ENCODE results near the gene OR10H4.
A peak's percentile ranks its signal among the peaks of the same experiment; 100 is the strongest.
"Not testable (repeated sequence)": the region's sequence is repeated elsewhere in the genome, so short reads cannot be mapped to it uniquely, and the experiment has no call there.

OR10H4 gene

GRCh38 chr19:15948223-15949058 is at the start of gene OR10H4:
TSS of gene OR10H4 (plus strand) at chr19:15949008. CDS start at chr19:15949008, 0 bp downstream.
- Mint-ChIP-seq H3K4me3 (no peak within 1 kb of the TSS), H3K9me3 (peaks cover 20 to 21% of the 10 kb centered on the region in 2 donors), H3K4me1 (no peaks in the 10 kb centered on the region), H3K27me3 (peaks cover 30% of the 10 kb centered on the region), H3K27ac (no peak within 1 kb of the TSS)
- DNase-seq (no peak), ATAC-seq (no peak)

- peaks cover 18% of the 10 kb centered on the region for H3K27me3 Mint-ChIP-seq
- not testable (repeated sequence) for DNase-seq, ATAC-seq, H3K4me1 Mint-ChIP-seq, H3K9me3 Mint-ChIP-seq, H3K27ac Mint-ChIP-seq
- H3K4me3 Mint-ChIP-seq, result peak overlapping the region; percentile 48 to 71
Observed at GRCh38 chr19:15899561-15899960, 49.2 kb upstream of the OR10H4 start.

DNA sequence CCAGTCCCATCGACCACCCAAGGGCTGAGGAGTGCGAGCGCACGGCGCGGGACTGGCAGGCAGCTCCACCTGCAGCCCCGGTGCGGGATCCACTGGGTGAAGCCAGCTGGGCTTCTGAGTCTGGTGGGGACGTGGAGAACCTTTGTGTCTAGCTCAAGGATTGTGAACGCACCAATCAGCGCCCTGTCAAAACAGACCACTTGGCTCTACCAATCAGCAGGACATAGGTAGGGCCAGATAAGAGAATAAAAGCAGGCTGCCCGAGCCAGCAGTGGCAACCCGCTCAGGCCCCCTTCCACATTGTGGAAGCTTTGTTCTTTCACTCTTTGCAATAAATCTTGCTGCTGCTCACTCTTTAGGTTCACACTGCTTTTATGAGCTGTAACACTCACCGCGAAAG is 48.8 kb upstream of the OR10H4 start:
- peak in 1 of 2 donors; percentile 12 for DNase-seq
- Mint-ChIP-seq H3K4me3 (peak overlapping the region; percentile 71 to 80), H3K27ac (peak overlapping the region in 1 of 2 donors; percentile 49), H3K27me3 (peaks cover 18% of the 10 kb centered on the region)
- ATAC-seq, H3K4me1 Mint-ChIP-seq, H3K9me3 Mint-ChIP-seq: not testable (repeated sequence)

GRCh38 chr19:15900504-15900903 is 48.3 kb upstream of the OR10H4 start:
- Mint-ChIP-seq H3K4me1 (peaks cover 7% of the 10 kb centered on the region), H3K9me3 (no peaks in the 10 kb centered on the region), H3K27ac (peak overlapping the region in 1 of 2 donors; percentile 49), H3K4me3 (peak overlapping the region; percentile 71 to 80), H3K27me3 (peaks cover 18% of the 10 kb centered on the region)
- DNase-seq (no peak), ATAC-seq (no peak)

DNA sequence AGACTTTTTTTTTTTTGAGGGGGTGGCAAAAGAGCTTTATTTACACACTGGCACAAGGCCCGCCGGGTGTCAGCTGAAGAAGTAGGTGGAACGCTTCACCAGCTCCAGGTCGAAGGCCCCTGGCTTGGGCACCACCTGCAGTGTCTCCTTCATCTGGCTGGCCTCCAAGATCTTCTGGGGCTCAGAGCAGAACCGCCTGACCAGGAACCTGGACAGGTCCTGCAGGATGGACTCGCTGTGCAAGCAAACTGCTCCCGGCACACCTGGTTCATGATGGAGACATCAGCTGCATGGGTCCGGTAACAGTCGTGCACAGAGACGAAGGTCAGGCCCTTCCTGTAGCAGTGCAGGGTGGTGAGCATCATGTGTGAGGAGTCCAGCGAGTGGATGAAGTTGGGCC is 46.6 kb upstream of the OR10H4 start:
- Mint-ChIP-seq H3K27me3 (peaks cover 31% of the 10 kb centered on the region), H3K27ac (no peak overlapping the region), H3K4me1 (peaks cover 7% of the 10 kb centered on the region), H3K4me3 (no peak overlapping the region), H3K9me3 (no peaks in the 10 kb centered on the region)
- DNase-seq (no peak), ATAC-seq (no peak)

DNA sequence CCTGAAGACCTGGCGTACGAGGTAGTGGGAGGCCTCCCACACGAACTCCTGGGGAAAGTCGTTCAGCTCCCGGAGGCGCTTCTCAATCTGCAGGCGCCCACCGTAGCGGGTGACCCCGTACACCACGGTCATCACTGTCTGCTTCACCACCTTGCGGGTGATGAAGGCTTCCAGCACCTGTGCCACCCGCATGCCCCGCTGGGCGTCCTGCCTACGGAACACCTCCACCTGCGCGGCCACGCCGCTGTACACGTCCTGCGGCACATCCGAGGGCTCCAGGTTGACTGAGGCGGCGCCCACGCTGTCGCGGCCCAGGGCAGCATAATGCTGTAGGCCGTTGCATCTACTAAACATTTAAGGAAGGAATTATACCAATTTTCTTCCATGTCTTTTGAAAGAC is 45.9 kb upstream of the OR10H4 start:
- H3K4me1 Mint-ChIP-seq, H3K4me3 Mint-ChIP-seq, H3K9me3 Mint-ChIP-seq, DNase-seq, H3K27ac Mint-ChIP-seq, ATAC-seq: not testable (repeated sequence)
- H3K27me3 Mint-ChIP-seq, result peaks cover 36% of the 10 kb centered on the region

- no peak overlapping the region for H3K4me3 Mint-ChIP-seq
- DNase-seq (no peak), ATAC-seq (no peak)
- H3K27me3 Mint-ChIP-seq, result peaks cover 36% of the 10 kb centered on the region
- no peaks in the 10 kb centered on the region for H3K9me3 Mint-ChIP-seq
- peaks cover 5% of the 10 kb centered on the region for H3K4me1 Mint-ChIP-seq
- H3K27ac Mint-ChIP-seq, result no peak overlapping the region
Observed at GRCh38 chr19:15905026-15905425, 43.8 kb upstream of the OR10H4 start.

- Mint-ChIP-seq H3K27ac (no peak overlapping the region), H3K4me1 (peaks cover 10% of the 10 kb centered on the region), H3K4me3 (peak overlapping the region; percentile 58 to 60), H3K9me3 (peaks cover 5 to 11% of the 10 kb centered on the region in 2 donors), H3K27me3 (peaks cover 64% of the 10 kb centered on the region)
- ATAC-seq (no peak), DNase-seq (no peak)
Observed at GRCh38 chr19:15911599-15912235, 37.1 kb upstream of the OR10H4 start.

DNA sequence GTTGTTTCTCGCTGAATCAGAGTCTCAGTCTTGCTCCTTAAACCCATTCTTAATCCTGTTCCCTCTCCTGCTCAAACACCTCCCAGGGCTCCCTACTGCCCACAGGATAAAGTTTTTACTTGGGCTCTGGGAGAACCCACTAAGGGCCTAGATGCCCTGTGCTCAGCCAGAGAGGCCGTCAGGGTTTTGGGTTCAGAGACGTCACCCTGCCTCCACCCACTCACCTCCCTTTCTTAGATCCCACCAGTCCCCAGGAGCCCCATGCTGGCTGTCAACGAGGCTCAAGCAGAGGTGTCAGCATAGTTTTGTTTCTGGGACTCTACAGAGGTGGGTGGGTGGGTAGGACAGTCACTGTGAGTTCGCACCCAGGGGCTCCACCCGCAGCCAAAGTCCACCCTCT is 35.4 kb upstream of the OR10H4 start:
- no peak for DNase-seq
- Mint-ChIP-seq H3K4me1 (peaks cover 10% of the 10 kb centered on the region), H3K27ac (no peak overlapping the region), H3K27me3 (peaks cover 55% of the 10 kb centered on the region), H3K9me3 (peaks cover 5 to 11% of the 10 kb centered on the region in 2 donors), H3K4me3 (no peak overlapping the region)
- no peak for ATAC-seq

DNA sequence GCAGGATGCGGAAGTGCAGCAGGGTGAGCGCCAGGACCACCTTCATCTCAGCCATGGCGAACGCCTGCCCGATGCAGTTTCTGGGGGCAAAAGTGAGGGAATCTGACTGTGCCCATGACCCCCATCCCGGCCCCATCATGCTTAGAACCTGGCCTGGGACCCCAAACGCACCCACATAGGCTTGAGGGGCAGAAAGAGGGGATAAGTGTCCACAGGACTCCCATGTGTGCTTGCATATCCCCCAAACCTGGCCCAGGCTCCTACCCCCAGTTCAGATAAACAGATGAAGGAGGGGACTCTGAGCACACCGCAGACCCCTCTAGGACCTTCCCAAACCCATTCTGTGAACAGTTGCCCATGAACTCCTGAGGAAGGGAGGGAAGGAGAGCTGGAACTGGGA is 35.0 kb upstream of the OR10H4 start:
- H3K4me3 Mint-ChIP-seq, result no peak overlapping the region
- DNase-seq (no peak), ATAC-seq (no peak)
- peaks cover 5 to 11% of the 10 kb centered on the region in 2 donors for H3K9me3 Mint-ChIP-seq
- peaks cover 10% of the 10 kb centered on the region for H3K4me1 Mint-ChIP-seq
- peaks cover 55% of the 10 kb centered on the region for H3K27me3 Mint-ChIP-seq
- H3K27ac Mint-ChIP-seq, result no peak overlapping the region

GRCh38 chr19:15915109-15915508 is 33.7 kb upstream of the OR10H4 start:
- peaks cover 52% of the 10 kb centered on the region for H3K27me3 Mint-ChIP-seq
- no peak overlapping the region for H3K4me3 Mint-ChIP-seq
- peaks cover 5 to 11% of the 10 kb centered on the region in 2 donors for H3K9me3 Mint-ChIP-seq
- DNase-seq (no peak), ATAC-seq (no peak)
- peaks cover 10% of the 10 kb centered on the region for H3K4me1 Mint-ChIP-seq
- H3K27ac Mint-ChIP-seq, result no peak overlapping the region

GRCh38 chr19:15919243-15919642 is 29.6 kb upstream of the OR10H4 start:
- Mint-ChIP-seq H3K4me3 (no peak overlapping the region), H3K4me1 (no peaks in the 10 kb centered on the region), H3K27ac (no peak overlapping the region), H3K9me3 (peaks cover 5 to 10% of the 10 kb centered on the region in 2 donors), H3K27me3 (peaks cover 14% of the 10 kb centered on the region)
- DNase-seq, result no peak
- ATAC-seq, result no peak

GRCh38 chr19:15922021-15922420 is 26.8 kb upstream of the OR10H4 start:
- no peaks in the 10 kb centered on the region for H3K9me3 Mint-ChIP-seq
- H3K4me1 Mint-ChIP-seq, result no peaks in the 10 kb centered on the region
- H3K4me3 Mint-ChIP-seq, result no peak overlapping the region
- DNase-seq (no peak), ATAC-seq (no peak)
- peaks cover 17% of the 10 kb centered on the region for H3K27me3 Mint-ChIP-seq
- H3K27ac Mint-ChIP-seq, result no peak overlapping the region

GRCh38 chr19:15923702-15924101 is 25.1 kb upstream of the OR10H4 start:
- Mint-ChIP-seq H3K9me3 (no peaks in the 10 kb centered on the region), H3K4me3 (no peak overlapping the region), H3K27ac (no peak overlapping the region), H3K4me1 (no peaks in the 10 kb centered on the region), H3K27me3 (peaks cover 23% of the 10 kb centered on the region)
- DNase-seq (no peak), ATAC-seq (no peak)

DNA sequence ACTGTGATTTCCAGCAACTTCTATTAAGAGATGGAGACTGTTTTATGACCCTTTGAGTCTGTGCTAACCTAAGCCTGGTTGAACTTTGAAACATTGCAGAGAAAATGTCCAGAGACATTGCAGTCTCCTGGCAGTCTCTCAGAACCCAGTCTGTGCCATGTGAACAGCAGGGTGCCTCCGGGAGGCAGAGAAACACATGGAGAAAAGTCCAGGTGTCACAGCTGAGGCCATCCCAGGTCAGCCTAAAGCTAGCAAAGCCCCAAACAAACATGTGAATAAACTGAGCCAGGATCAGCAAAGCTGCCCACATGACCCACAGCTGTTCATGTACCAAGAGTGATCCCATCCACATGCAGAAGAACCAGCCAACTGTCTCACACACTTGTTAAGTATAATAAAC is 22.3 kb upstream of the OR10H4 start:
- no peak for ATAC-seq
- DNase-seq, result no peak
- Mint-ChIP-seq H3K27ac (no peak overlapping the region), H3K27me3 (peaks cover 50% of the 10 kb centered on the region), H3K4me3 (no peak overlapping the region), H3K9me3 (peaks cover 8% of the 10 kb centered on the region in 2 donors), H3K4me1 (no peaks in the 10 kb centered on the region)

DNA sequence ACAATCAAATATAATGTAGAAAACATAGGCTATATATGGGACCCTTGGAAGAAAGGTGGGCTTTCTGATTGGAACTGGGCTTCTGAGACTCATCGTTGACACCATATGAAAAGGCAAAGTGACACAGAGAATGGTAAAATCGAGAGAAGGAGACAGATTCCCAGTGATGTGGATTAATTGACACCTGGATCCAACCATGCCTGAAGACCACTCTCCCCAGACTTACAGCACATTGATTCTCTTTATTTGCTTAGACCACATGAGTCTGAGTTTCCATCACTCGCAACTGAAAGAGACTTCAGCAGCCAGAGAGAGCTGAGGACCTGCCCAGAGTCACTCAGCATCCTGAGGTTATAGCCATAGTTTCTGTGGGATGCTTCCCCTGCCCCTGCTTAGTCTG is 20.5 kb upstream of the OR10H4 start:
- Mint-ChIP-seq H3K4me3 (no peak overlapping the region), H3K27ac (no peak overlapping the region), H3K4me1 (no peaks in the 10 kb centered on the region), H3K9me3 (peaks cover 8 to 9% of the 10 kb centered on the region in 2 donors), H3K27me3 (peaks cover 51% of the 10 kb centered on the region)
- ATAC-seq (no peak), DNase-seq (no peak)
